ENCODE data around the gene SIM2.

SIM2 gene

GRCh38 chr21:36700971-36701755, 2.2 kb downstream of the SIM2 start:
- no peak for DNase-seq

GRCh38 chr21:36701756-36702621, 3.1 kb downstream of the SIM2 start:
- DNase-seq = no peak

- no peak for DNase-seq
Observed at GRCh38 chr21:36702622-36702968, 3.7 kb downstream of the SIM2 start.

GRCh38 chr21:36703123-36703522, 4.2 kb downstream of the SIM2 start:
- DNase-seq = no peak

GRCh38 chr21:36703626-36704280, 4.8 kb downstream of the SIM2 start:
- DNase-seq = no peak

- DNase-seq = no peak
Observed at GRCh38 chr21:36704281-36704957, 5.5 kb downstream of the SIM2 start.

GRCh38 chr21:36704958-36705678, 6.2 kb downstream of the SIM2 start:
- DNase-seq = no peak

GRCh38 chr21:36705679-36706481, 7.0 kb downstream of the SIM2 start:
- DNase-seq = no peak

GRCh38 chr21:36706482-36706852, 7.6 kb downstream of the SIM2 start:
- DNase-seq = no peak

GRCh38 chr21:36706951-36707762, 8.2 kb downstream of the SIM2 start:
- DNase-seq = no peak

GRCh38 chr21:36707763-36708285, 8.9 kb downstream of the SIM2 start:
- no peak for DNase-seq

- no peak for DNase-seq
Observed at GRCh38 chr21:36708286-36709029, 9.5 kb downstream of the SIM2 start.

GRCh38 chr21:36709030-36709867, 10.3 kb downstream of the SIM2 start:
- no peak for DNase-seq

- DNase-seq = no peak
Observed at GRCh38 chr21:36709868-36710728, 11.2 kb downstream of the SIM2 start.

- DNase-seq = no peak
Observed at GRCh38 chr21:36710729-36711048, 11.8 kb downstream of the SIM2 start.

- DNase-seq = no peak
Observed at GRCh38 chr21:36713746-36714145, 14.8 kb downstream of the SIM2 start.

- DNase-seq = no peak
Observed at GRCh38 chr21:36716387-36716786, 17.5 kb downstream of the SIM2 start.

GRCh38 chr21:36716836-36717235, 17.9 kb downstream of the SIM2 start:
- DNase-seq = no peak

Data from MV-4-11 (cell line).